HepG2 (cell line): ENCODE data around the gene COMT. TPM values are rescaled to one million over a fixed set of nuclear protein-coding genes. Genes with fewer than 3 reads are reported as not detected.
A peak's percentile ranks its signal among the peaks of the same experiment; 100 is the strongest.

ENCODE experiments used
- CERS6 ChIP-seq: sonication (generic); formaldehyde crosslinking; IDR thresholded peaks from 2 replicates; pipeline ENCODE4 v1.5.0; 2020; ENCODE audit warnings: missing genetic modification reagents
- EED ChIP-seq: sonication (generic); formaldehyde crosslinking; IDR thresholded peaks from 2 replicates; pipeline ENCODE4 v1.5.0; 2020; ENCODE audit warnings: mild to moderate bottlenecking, missing genetic modification reagents
- GTF2F1 ChIP-seq: fragments of 150-350 bp; IDR thresholded peaks from 2 replicates; pipeline ENCODE4 v1.6.1; 2014; ENCODE audit warnings: low read length
- HMGXB4 ChIP-seq, 2 experiments: sonication (generic) in 1 of 2; formaldehyde crosslinking in 1 of 2; IDR thresholded peaks; 2 replicates each; pipeline versions ENCODE4 v1.4.0 to v1.6.1; 2018 to 2020; ENCODE audit warnings: missing genetic modification reagents in 2 of 2, borderline replicate concordance in 1 of 2, low read depth in 1 of 2, mild to moderate bottlenecking in 1 of 2, missing biosample characterization in 1 of 2
- POLR2A ChIP-seq, 2 experiments: IDR thresholded peaks; 2 replicates each; pipeline ENCODE4 v1.6.1; 2011; ENCODE audit warnings: low read depth in 2 of 2, low read length in 2 of 2, mild to moderate bottlenecking in 1 of 2, moderate library complexity in 1 of 2; ENCODE audit not compliant: insufficient read depth in 1 of 2
- SP1 ChIP-seq, 2 experiments: fragments of 450-650 bp in 1 of 2; sonication (generic) in 1 of 2; formaldehyde crosslinking in 1 of 2; IDR thresholded peaks; 2 replicates each; pipeline versions ENCODE4 v1.4.0 to v1.6.1; 2016 to 2020; ENCODE audit warnings: missing genetic modification reagents in 1 of 2
- SRF ChIP-seq: IDR thresholded peaks from 2 replicates; pipeline ENCODE4 v1.6.1; 2011; ENCODE audit warnings: mild to moderate bottlenecking, low read depth, low read length, moderate library complexity
- SRY ChIP-seq: sonication (generic); formaldehyde crosslinking; IDR thresholded peaks from 2 replicates; pipeline ENCODE4 v1.8.0; 2022; ENCODE audit warnings: mild to moderate bottlenecking, missing genetic modification reagents
- THAP7 ChIP-seq: sonication (generic); formaldehyde crosslinking; IDR thresholded peaks from 2 replicates; pipeline ENCODE4 v1.8.1; 2023; ENCODE audit warnings: mild to moderate bottlenecking, missing genetic modification reagents
- ZNF326 ChIP-seq: sonication (generic); formaldehyde crosslinking; IDR thresholded peaks from 2 replicates; pipeline ENCODE4 v1.4.0; 2020; ENCODE audit warnings: missing genetic modification reagents, borderline replicate concordance
- ZNF44 ChIP-seq: sonication (generic); formaldehyde crosslinking; IDR thresholded peaks from 2 replicates; pipeline ENCODE4 v1.5.1; 2020; ENCODE audit warnings: mild to moderate bottlenecking, missing genetic modification reagents
- ZNF441 ChIP-seq: sonication (generic); formaldehyde crosslinking; IDR thresholded peaks from 2 replicates; pipeline ENCODE4 v1.7.0; 2021; ENCODE audit warnings: missing genetic modification reagents, borderline replicate concordance
- ZNF724P ChIP-seq: sonication (generic); formaldehyde crosslinking; IDR thresholded peaks from 2 replicates; pipeline ENCODE4 v1.8.0; 2022; ENCODE audit warnings: missing genetic modification reagents, borderline replicate concordance
- ZUFSP ChIP-seq: sonication (generic); formaldehyde crosslinking; IDR thresholded peaks from 2 replicates; pipeline ENCODE4 v1.9.0; 2021; ENCODE audit warnings: missing genetic modification reagents, mild to moderate bottlenecking, borderline replicate concordance
- polyA plus RNA-seq, 8 experiments: library from polyadenylated mRNA; depleted of rRNA in 3 of 8; stranded (reverse) in 7 of 8; unstranded in 1 of 8; fragments of >200 nt; fragmentation: Illumina TruSeq in 4 of 8; extraction: Trizol in 4 of 8; gene quantifications; 2 replicates each; pipeline versions ENCODE4 v1.2.1 to v1.2.3, GENCODE V29; 2011 to 2016; ENCODE audit warnings: low read depth in 4 of 8, missing spikeins in 1 of 8, mixed read lengths in 1 of 8; ENCODE audit not compliant: insufficient read depth in 1 of 8
- total RNA-seq, 5 experiments: library from RNA; depleted of rRNA; stranded (reverse); fragments of >200 nt; fragmentation: Illumina TruSeq; extraction: Trizol; gene quantifications; 2 replicates each; pipeline ENCODE4 v1.2.3, GENCODE V29; 2016; ENCODE audit warnings: low read depth in 1 of 5
- TF ChIP-seq, protein P1 (sequence below): sonication (generic); formaldehyde crosslinking; IDR thresholded peaks from 2 replicates; pipeline ENCODE4 v1.5.1; 2020; ENCODE audit warnings: mild to moderate bottlenecking, missing genetic modification reagents, moderate library complexity
- TF ChIP-seq, protein P2 (sequence below): sonication (generic); formaldehyde crosslinking; IDR thresholded peaks from 2 replicates; pipeline ENCODE4 v1.4.0; 2020; ENCODE audit warnings: mild to moderate bottlenecking, missing genetic modification reagents
- TF ChIP-seq, protein P3 (sequence below): sonication (generic); formaldehyde crosslinking; IDR thresholded peaks from 2 replicates; pipeline ENCODE4 v1.4.0; 2020; ENCODE audit warnings: missing genetic modification reagents

Gene COMT
- total and polyA plus RNA-seq, 2 of the 13 experiments (the other 11 are each of a cell fraction or from before 2014, with no cell fraction given), result 156 to 162 TPM

DNA sequence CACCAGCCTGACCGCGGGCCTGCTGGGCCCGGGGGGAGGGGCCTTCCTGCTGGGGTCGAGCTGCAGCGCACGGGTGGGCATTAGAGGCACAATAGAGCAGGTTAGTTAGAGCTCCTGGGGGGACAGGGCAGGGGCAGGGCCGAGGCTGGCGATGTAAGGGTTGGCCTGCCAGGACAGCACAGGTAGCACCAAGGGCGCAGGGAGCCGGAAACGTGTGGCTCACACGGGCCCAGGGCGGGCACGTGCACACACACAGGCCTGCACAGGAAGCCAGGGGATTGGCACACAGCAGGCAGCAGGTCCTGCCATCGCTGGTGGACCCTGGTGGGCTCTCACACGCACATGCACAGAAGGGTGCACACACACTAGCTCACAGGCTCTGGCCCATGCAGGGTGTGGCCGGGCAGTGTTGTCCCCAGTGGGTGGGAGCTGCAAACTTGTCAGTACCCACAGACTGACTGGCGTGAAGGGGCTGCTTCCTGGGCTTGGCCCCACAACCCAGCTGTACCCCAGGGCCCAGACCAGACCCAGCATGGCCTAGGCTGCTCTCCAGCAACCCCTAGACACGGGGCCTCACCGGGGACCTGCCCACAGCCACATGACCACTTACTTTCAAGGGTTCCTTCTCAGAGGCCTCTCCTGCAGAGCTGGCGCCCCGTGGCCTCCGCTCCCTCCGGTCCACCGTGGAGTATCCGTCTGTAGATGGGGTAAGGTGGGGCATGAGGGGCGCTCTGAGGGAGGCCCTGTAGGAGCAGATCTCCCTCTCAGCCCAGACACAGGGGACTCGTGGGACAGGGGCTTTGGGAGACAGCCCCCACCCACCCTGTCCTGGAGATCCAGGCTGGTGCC, 29.9 kb downstream of the COMT start (continued):
- TF ChIP-seq THAP7 (no peak), ZNF724P (CRISPR knock-in tag) (peak; percentile 41; the same call in 1 of the 2 replicates), EED (CRISPR knock-in tag) (no peak), ZNF441 (peak; percentile 7; the same call in 1 of the 2 replicates), CERS6 (CRISPR knock-in tag) (0 out of 2 replicates have a peak, but pooled peaks have one; percentile 36), GTF2F1 (no peak), ZNF44 (no peak), SRY (CRISPR knock-in tag) (peak; percentile 80; the same call in 1 of the 2 replicates), ZUFSP (CRISPR knock-in tag) (no peak), ZNF326 (peak; percentile 55; the same call in 1 of the 2 replicates), SP1 (IDR thresholded peaks at IDR 0.05) (no peak), SP1 (CRISPR knock-in tag; IDR thresholded peaks at IDR 0.05) (no peak), HMGXB4 (CRISPR knock-in tag; IDR thresholded peaks at IDR 0.05; ENCODE audit: borderline replicate concordance in 1 of 2, low read depth in 1 of 2) (no peak; a peak in 1 of 4 replicates), SRF (no peak), POLR2A (IDR thresholded peaks at IDR 0.05; ENCODE audit: insufficient read depth in 1 of 2, low read depth in 2 of 2, low read length in 2 of 2) (peak in 1 of 2 experiments; percentile 57; a peak in 2 of 4 replicates)
- TF ChIP-seq, protein P1, sequence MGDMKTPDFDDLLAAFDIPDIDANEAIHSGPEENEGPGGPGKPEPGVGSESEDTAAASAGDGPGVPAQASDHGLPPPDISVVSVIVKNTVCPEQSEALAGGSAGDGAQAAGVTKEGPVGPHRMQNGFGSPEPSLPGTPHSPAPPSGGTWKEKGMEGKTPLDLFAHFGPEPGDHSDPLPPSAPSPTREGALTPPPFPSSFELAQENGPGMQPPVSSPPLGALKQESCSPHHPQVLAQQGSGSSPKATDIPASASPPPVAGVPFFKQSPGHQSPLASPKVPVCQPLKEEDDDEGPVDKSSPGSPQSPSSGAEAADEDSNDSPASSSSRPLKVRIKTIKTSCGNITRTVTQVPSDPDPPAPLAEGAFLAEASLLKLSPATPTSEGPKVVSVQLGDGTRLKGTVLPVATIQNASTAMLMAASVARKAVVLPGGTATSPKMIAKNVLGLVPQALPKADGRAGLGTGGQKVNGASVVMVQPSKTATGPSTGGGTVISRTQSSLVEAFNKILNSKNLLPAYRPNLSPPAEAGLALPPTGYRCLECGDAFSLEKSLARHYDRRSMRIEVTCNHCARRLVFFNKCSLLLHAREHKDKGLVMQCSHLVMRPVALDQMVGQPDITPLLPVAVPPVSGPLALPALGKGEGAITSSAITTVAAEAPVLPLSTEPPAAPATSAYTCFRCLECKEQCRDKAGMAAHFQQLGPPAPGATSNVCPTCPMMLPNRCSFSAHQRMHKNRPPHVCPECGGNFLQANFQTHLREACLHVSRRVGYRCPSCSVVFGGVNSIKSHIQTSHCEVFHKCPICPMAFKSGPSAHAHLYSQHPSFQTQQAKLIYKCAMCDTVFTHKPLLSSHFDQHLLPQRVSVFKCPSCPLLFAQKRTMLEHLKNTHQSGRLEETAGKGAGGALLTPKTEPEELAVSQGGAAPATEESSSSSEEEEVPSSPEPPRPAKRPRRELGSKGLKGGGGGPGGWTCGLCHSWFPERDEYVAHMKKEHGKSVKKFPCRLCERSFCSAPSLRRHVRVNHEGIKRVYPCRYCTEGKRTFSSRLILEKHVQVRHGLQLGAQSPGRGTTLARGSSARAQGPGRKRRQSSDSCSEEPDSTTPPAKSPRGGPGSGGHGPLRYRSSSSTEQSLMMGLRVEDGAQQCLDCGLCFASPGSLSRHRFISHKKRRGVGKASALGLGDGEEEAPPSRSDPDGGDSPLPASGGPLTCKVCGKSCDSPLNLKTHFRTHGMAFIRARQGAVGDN (CRISPR knock-in tag), result peak; percentile 97
- TF ChIP-seq, protein P2, sequence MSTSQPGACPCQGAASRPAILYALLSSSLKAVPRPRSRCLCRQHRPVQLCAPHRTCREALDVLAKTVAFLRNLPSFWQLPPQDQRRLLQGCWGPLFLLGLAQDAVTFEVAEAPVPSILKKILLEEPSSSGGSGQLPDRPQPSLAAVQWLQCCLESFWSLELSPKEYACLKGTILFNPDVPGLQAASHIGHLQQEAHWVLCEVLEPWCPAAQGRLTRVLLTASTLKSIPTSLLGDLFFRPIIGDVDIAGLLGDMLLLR, result no peak
- TF ChIP-seq, protein P3, sequence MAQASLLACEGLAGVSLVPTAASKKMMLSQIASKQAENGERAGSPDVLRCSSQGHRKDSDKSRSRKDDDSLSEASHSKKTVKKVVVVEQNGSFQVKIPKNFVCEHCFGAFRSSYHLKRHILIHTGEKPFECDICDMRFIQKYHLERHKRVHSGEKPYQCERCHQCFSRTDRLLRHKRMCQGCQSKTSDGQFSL (CRISPR knock-in tag), result no peak
